KOPT-K1 (cell line): ENCODE measurements around the gene SLC29A3.
"Not testable (repeated sequence)": the region's sequence is repeated elsewhere in the genome, so short reads cannot be mapped to it uniquely, and the experiment has no call there.

ENCODE experiments used
- H3K27ac ChIP-seq: fragments of 200-600 bp; sonication (generic); 2 replicates; pipeline ENCODE4 v1.5.1; 2016; ENCODE audit warnings: antibody characterized with exemption, mild to moderate bottlenecking, low read depth, low read length; ENCODE audit not compliant: poor library complexity, severe bottlenecking
- H3K36me3 ChIP-seq: fragments of 200-600 bp; sonication (generic); 2 replicates; pipeline ENCODE4 v1.5.1; 2017; ENCODE audit warnings: antibody characterized with exemption, mild to moderate bottlenecking, low read length, moderate library complexity; ENCODE audit not compliant: insufficient read depth
- H3K9me3 ChIP-seq: fragments of 200-600 bp; sonication (generic); 2 replicates; pipeline ENCODE4 v1.5.1; 2017; ENCODE audit warnings: antibody characterized with exemption, low read length, mild to moderate bottlenecking; ENCODE audit not compliant: insufficient read depth, poor library complexity, severe bottlenecking

SLC29A3 gene

GRCh38 chr10:71319042-71319799 is at the start of gene SLC29A3:
SLC29A3 (plus strand) TSS chr10:71319259; CDS start chr10:71319310, 51 bp downstream.
- peaks cover 4% of the 10 kb centered on the region; the same call in 1 of the 2 replicates for H3K36me3 ChIP-seq
- H3K27ac ChIP-seq, result peak within 1 kb of the TSS; percentile 45
- no peaks in the 10 kb centered on the region for H3K9me3 ChIP-seq

GRCh38 chr10:71269301-71270288 is 49.5 kb upstream of the SLC29A3 start:
- Histone ChIP-seq H3K36me3 (no peaks in the 10 kb centered on the region), H3K27ac (no peak overlapping the region), H3K9me3 (no peaks in the 10 kb centered on the region)

- H3K9me3 ChIP-seq, result no peaks in the 10 kb centered on the region
- H3K27ac ChIP-seq, result no peak overlapping the region
- H3K36me3 ChIP-seq, result no peaks in the 10 kb centered on the region
Observed at GRCh38 chr10:71270301-71271220, 48.5 kb upstream of the SLC29A3 start.

DNA sequence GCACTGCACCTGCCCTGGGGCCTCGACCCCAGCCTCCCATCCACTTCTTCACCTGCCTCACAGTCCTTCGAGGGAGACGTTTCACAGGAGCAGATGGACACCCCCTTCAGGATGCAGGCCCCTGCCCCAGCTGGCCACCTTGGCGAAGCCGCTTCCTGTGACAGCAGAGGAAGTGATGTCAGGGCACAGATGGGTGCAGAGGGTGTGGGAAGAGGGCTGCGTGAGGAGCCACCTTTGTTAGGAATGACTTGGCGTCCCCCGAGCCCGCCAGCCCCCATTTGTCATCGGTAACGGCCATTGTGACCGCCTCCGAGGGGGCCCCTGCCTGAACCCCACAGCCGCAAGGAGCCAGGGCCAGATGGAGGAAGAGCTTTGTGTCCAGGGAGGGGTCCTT is 47.4 kb upstream of the SLC29A3 start:
- Histone ChIP-seq H3K36me3 (no peaks in the 10 kb centered on the region), H3K9me3 (no peaks in the 10 kb centered on the region), H3K27ac (no peak overlapping the region)

GRCh38 chr10:71272056-71272771 is 46.8 kb upstream of the SLC29A3 start:
- H3K27ac ChIP-seq, result no peak overlapping the region

DNA sequence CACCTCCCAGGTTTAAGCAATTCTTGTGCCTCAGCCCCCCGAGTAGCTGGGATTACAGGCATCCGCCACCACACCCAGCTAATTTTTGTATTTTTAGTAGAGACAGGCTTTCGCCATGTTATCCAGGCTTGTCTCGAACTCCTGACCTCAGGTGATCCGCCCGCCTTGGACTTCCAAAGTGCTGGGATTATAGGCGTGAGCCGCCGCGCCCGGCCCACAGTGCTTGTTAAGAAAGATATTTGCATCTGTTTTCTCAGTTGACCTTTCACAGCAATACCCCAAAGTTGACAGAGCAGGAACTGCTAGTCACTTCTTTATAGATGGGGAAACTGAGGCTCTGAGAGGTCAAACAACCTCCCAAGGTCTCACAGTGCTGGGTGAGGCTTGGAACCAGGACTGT is 46.1 kb upstream of the SLC29A3 start:
- H3K27ac ChIP-seq, H3K36me3 ChIP-seq, H3K9me3 ChIP-seq: not testable (repeated sequence)

More at GRCh38 chr10:71272056-71272771, 46.8 kb upstream of the SLC29A3 start:
- Histone ChIP-seq H3K36me3 (no peaks in the 10 kb centered on the region), H3K9me3 (no peaks in the 10 kb centered on the region)

DNA sequence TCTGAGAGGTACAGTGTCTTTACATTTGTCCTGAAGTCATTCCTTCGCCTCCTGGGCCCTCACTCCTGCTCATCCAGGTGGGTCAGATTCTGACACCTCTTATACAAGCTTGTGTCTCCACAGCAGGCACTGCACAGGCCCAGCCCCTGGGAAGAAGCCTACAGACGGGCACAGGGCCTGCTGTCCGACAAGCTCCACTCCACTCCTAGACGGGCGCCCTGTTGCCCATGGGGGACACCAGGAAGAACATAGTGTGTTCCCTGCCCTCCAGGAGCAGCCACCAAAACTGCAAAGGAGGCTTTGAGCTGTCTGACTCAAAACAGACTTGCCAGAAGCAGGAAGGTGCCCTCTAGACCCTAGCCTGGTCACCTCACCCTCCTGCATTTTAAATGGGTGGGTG is 45.6 kb upstream of the SLC29A3 start:
- Histone ChIP-seq H3K27ac (no peak overlapping the region), H3K9me3 (no peaks in the 10 kb centered on the region), H3K36me3 (no peaks in the 10 kb centered on the region)

- Histone ChIP-seq H3K27ac (no peak overlapping the region), H3K36me3 (no peaks in the 10 kb centered on the region), H3K9me3 (no peaks in the 10 kb centered on the region)
Observed at GRCh38 chr10:71274901-71275796, 43.9 kb upstream of the SLC29A3 start.

DNA sequence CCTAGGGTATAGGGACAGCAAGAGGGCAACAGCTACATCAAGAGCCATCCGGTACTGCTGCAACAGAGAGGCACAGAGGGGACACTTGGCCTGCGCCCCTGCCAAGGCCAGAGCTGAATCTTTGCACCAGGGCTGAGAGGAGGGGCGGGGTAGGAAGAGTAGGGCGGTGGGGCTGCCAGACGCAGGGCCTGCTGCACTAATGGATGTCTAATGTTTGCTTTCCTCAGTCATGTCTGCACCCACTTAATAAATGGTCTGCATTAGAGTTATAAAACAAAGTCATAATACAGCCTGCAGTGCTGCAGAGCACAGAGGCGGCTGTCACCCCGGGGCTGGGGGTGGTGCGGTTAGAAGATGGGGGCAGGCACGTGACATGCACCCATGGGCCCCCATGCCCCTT is 42.2 kb upstream of the SLC29A3 start:
- Histone ChIP-seq H3K27ac (no peak overlapping the region), H3K36me3 (no peaks in the 10 kb centered on the region), H3K9me3 (no peaks in the 10 kb centered on the region)

GRCh38 chr10:71277914-71278665 is 41.0 kb upstream of the SLC29A3 start:
- Histone ChIP-seq H3K9me3 (no peaks in the 10 kb centered on the region), H3K27ac (no peak overlapping the region), H3K36me3 (no peaks in the 10 kb centered on the region)

DNA sequence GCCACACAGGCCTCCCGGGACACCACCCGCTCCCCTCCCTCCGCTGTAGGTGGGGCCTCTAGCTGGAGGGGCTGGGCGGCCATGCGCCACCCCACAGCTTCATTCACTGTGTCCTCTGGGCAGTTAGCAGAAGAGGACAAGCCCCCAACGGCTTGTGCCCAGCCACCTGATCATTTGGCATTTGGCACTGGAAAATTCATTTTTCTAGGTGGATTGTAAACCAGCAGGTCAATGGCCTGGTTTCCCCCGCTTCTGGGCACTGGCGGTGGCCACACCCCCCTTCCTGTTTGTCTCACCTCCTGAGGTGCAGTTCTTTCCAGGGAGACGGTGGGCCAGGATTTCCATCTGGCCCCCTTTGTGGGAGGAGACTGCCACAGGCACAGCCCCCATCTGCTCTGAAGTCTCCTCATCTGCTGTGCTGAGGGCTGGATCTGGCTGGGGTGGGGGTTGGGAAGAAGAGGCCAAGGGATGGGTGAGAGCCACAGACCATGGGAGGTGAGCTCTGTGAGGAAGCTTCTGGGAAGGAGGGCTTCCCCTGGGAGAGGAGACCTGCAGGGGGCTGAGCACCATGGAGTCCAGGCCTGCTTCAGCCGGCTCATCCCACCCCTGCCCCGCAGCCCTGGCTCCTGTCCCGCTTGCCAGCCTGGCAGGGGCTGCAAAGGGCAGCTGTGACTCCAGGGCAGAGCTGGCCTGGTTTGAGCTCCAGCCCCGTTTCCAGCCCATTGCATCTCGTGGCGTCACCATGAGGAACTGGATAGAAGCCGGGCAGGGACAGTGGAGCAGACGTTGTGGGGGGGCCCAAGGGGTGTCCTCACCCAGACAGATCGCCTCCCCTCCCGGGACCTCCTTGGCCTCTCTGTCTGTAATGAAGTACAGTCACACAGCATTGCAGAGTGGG is 40.1 kb upstream of the SLC29A3 start:
- H3K36me3 ChIP-seq, result no peaks in the 10 kb centered on the region
- H3K27ac ChIP-seq, result no peak overlapping the region
- H3K9me3 ChIP-seq, result no peaks in the 10 kb centered on the region

- H3K9me3 ChIP-seq, result no peaks in the 10 kb centered on the region
- H3K27ac ChIP-seq, result no peak overlapping the region
- H3K36me3 ChIP-seq, result no peaks in the 10 kb centered on the region
Observed at GRCh38 chr10:71279590-71280170, 39.4 kb upstream of the SLC29A3 start.
